SK-N-SH (cell line): Measurements from ENCODE around the gene EXOC6B. TPM values are rescaled to one million over a fixed set of nuclear protein-coding genes. Genes with fewer than 3 reads are reported as not detected.

Experiments used
- CTCF ChIA-PET: fragments of 300-600, 350-600 bp; formaldehyde crosslinking; extraction: SDS; loops from one replicate; lab custom pipeline; 2021; lab: Yijun Ruan, JAX
- POLR2A ChIA-PET: fragments of 350-600 bp; sonication (Branson Sonifier 250); formaldehyde crosslinking; extraction: SDS; loops from one replicate; lab custom pipeline; 2020; ENCODE audit warnings: antibody characterized with exemption, inconsistent platforms; lab: Yijun Ruan, JAX
- DNase-seq: peaks from one replicate; pipeline ENCODE4 v3.0.0; 2012
- H2AFZ ChIP-seq: fragments of 200-600 bp; sonication (generic); 2 replicates; pipeline ENCODE4 v1.8.1; 2016; ENCODE audit warnings: antibody characterized with exemption, mild to moderate bottlenecking, low read depth
- H3F3A ChIP-seq: fragments of 200-600 bp; sonication (generic); replicated peaks from 2 replicates; pipeline ENCODE3; 2016; ENCODE audit warnings: antibody characterized with exemption, mild to moderate bottlenecking; ENCODE audit not compliant: insufficient read depth
- H3K27ac ChIP-seq, 2 experiments: fragments of 200-500 bp in 1 of 2; fragments of 200-600 bp in 1 of 2; sonication (Bioruptor generic) in 1 of 2; sonication (generic), shearing (Covaris generic) in 1 of 2; 2 replicates each; pipeline versions ENCODE4 v1.5.1 to v1.6.1; 2014 to 2016; ENCODE audit warnings: low read depth in 2 of 2, inconsistent platforms in 1 of 2, low read length in 1 of 2, mild to moderate bottlenecking in 1 of 2, mixed read lengths in 1 of 2
- H3K27me3 ChIP-seq: fragments of 200-600 bp; sonication (generic), shearing (Covaris generic); 2 replicates; pipeline ENCODE4 v1.6.1; 2016; ENCODE audit warnings: mixed run types; ENCODE audit not compliant: insufficient read depth
- H3K36me3 ChIP-seq, 2 experiments: fragments of 200-500 bp in 1 of 2; fragments of 200-600 bp in 1 of 2; sonication (Bioruptor generic) in 1 of 2; sonication (generic) in 1 of 2; replicated peaks in 1 of 2; 2 replicates each; pipeline versions ENCODE3 to v1.5.1; 2014 to 2016; ENCODE audit warnings: low read length in 1 of 2, mild to moderate bottlenecking in 1 of 2; ENCODE audit not compliant: insufficient read depth in 2 of 2, control insufficient read depth in 1 of 2
- H3K4me1 ChIP-seq, 2 experiments: fragments of 200-500 bp in 1 of 2; fragments of 200-600 bp in 1 of 2; sonication (Bioruptor generic) in 1 of 2; sonication (generic), shearing (Covaris generic) in 1 of 2; 2 replicates each; pipeline versions ENCODE4 v1.5.1 to v1.6.1; 2014 to 2016; ENCODE audit warnings: low read depth in 1 of 2, low read length in 1 of 2, mixed run types in 1 of 2; ENCODE audit not compliant: insufficient read depth in 2 of 2, control insufficient read depth in 1 of 2
- H3K4me2 ChIP-seq: fragments of 200-600 bp; sonication (generic), shearing (Covaris generic); 2 replicates; pipeline ENCODE4 v1.6.1; 2017; ENCODE audit warnings: mixed run types
- H3K4me3 ChIP-seq, 2 experiments: fragments of 200-500 bp in 1 of 2; fragments of 200-600 bp in 1 of 2; sonication (Bioruptor generic) in 1 of 2; sonication (generic), shearing (Covaris generic) in 1 of 2; 2 replicates each; pipeline versions ENCODE4 v1.5.1 to v1.8.1; 2014 to 2016; ENCODE audit warnings: low read depth in 2 of 2, inconsistent platforms in 1 of 2, low read length in 1 of 2, mild to moderate bottlenecking in 1 of 2, mixed read lengths in 1 of 2, moderate library complexity in 1 of 2
- H3K79me2 ChIP-seq: fragments of 200-600 bp; sonication (generic); 2 replicates; pipeline ENCODE4 v1.8.1; 2017; ENCODE audit warnings: mild to moderate bottlenecking; ENCODE audit not compliant: insufficient read depth
- H3K9ac ChIP-seq: fragments of 200-600 bp; sonication (generic); 2 replicates; pipeline ENCODE4 v1.6.1; 2017; ENCODE audit warnings: mixed run types
- H3K9me2 ChIP-seq: fragments of 200-600 bp; sonication (generic); 2 replicates; pipeline ENCODE4 v1.6.1; 2017; ENCODE audit warnings: mixed run types
- H3K9me3 ChIP-seq: fragments of 200-600 bp; sonication (generic); 2 replicates; pipeline ENCODE4 v1.6.1; 2017; ENCODE audit warnings: mixed run types, mild to moderate bottlenecking, moderate library complexity
- H4K20me1 ChIP-seq: fragments of 200-600 bp; sonication (generic); 2 replicates; pipeline ENCODE4 v1.6.1; 2017; ENCODE audit warnings: mild to moderate bottlenecking, mixed run types; ENCODE audit not compliant: insufficient read depth
- CHD2 ChIP-seq: fragments of 150-350 bp; IDR thresholded peaks from 2 replicates; pipeline ENCODE4 v1.6.1; 2018; ENCODE audit warnings: low read length; ENCODE audit not compliant: partially characterized antibody
- EZH2phosphoT487 ChIP-seq: fragments of 200-600 bp; sonication (generic); IDR thresholded peaks from 2 replicates; pipeline ENCODE4 v1.6.1; 2017; ENCODE audit warnings: low read depth, mixed run types, mild to moderate bottlenecking, antibody characterized with exemption, moderate library complexity, borderline replicate concordance
- FOSL2 ChIP-seq: IDR thresholded peaks from 2 replicates; pipeline ENCODE4 v1.4.0; 2012; ENCODE audit warnings: low read depth, mild to moderate bottlenecking, moderate library complexity, borderline replicate concordance
- MAX ChIP-seq: IDR thresholded peaks from 2 replicates; pipeline ENCODE4 v1.4.0; 2012; ENCODE audit warnings: low read depth
- MEF2A ChIP-seq: IDR thresholded peaks from 2 replicates; pipeline ENCODE4 v1.4.0; 2012; ENCODE audit warnings: low read depth, borderline replicate concordance
- PBX3 ChIP-seq: IDR thresholded peaks from 2 replicates; pipeline ENCODE4; 2012
- POLR2AphosphoS5 ChIP-seq: IDR thresholded peaks from 2 replicates; pipeline ENCODE4 v1.6.1; 2012; ENCODE audit warnings: low read depth, low read length
- RAD21 ChIP-seq: IDR thresholded peaks from 2 replicates; pipeline ENCODE4 v1.6.1; 2012; ENCODE audit warnings: mild to moderate bottlenecking, low read length
- REST ChIP-seq: IDR thresholded peaks from 2 replicates; pipeline ENCODE4 v1.6.1; 2012; ENCODE audit warnings: mild to moderate bottlenecking, low read depth, low read length, moderate library complexity
- RFX5 ChIP-seq: IDR thresholded peaks from 2 replicates; pipeline ENCODE4 v1.6.1; 2012; ENCODE audit warnings: mild to moderate bottlenecking, improper control_type of control experiment, low read length
- RXRA ChIP-seq: IDR thresholded peaks from 2 replicates; pipeline ENCODE4 v1.4.0; 2012; ENCODE audit warnings: low read depth, mild to moderate bottlenecking, borderline replicate concordance
- SIN3A ChIP-seq: IDR thresholded peaks from 2 replicates; pipeline ENCODE4 v1.6.1; 2012; ENCODE audit warnings: low read depth, mild to moderate bottlenecking, low read length, moderate library complexity, borderline replicate concordance
- SMC3 ChIP-seq: IDR thresholded peaks from 2 replicates; pipeline ENCODE4 v1.6.1; 2012; ENCODE audit warnings: low read depth, low read length, improper control_type of control experiment
- TCF12 ChIP-seq: IDR thresholded peaks from 2 replicates; pipeline ENCODE4 v1.4.0; 2012
- TEAD4 ChIP-seq: IDR thresholded peaks from 2 replicates; pipeline ENCODE4 v1.4.0; 2012; ENCODE audit warnings: mild to moderate bottlenecking, borderline replicate concordance; ENCODE audit not compliant: insufficient read depth
- USF1 ChIP-seq: IDR thresholded peaks from 2 replicates; pipeline ENCODE4 v1.4.0; 2012; ENCODE audit warnings: low read depth, borderline replicate concordance
- USF2 ChIP-seq: fragments of 150-350 bp; IDR thresholded peaks from 2 replicates; pipeline ENCODE4 v1.6.1; 2017; ENCODE audit warnings: antibody characterized with exemption, low read length, low read depth, borderline replicate concordance
- YY1 ChIP-seq: IDR thresholded peaks from 2 replicates; pipeline ENCODE4 v1.4.0; 2012; ENCODE audit warnings: low read depth, mild to moderate bottlenecking
- ZBTB33 ChIP-seq: IDR thresholded peaks from 2 replicates; pipeline ENCODE4 v1.4.0; 2012; ENCODE audit warnings: low read depth, borderline replicate concordance
- WGBS: methylation state at CpG from one replicate; pipeline ENCODE4 v1.1.6; 2017; ENCODE audit warnings: low lambda C conversion rate; 5-methylcytosine and 5-hydroxymethylcytosine counted together
- polyA plus RNA-seq, 3 experiments: library from polyadenylated mRNA; depleted of rRNA; stranded (reverse); fragments of >200 nt; gene quantifications; 2 replicates each; pipeline ENCODE4 v1.2.3, GENCODE V29; 2012

The EXOC6B gene
- polyA plus RNA-seq, 1 of the 3 experiments (the other 2 are of a cell fraction), result 7.4 TPM

- Histone ChIP-seq H3K79me2 (no peaks in the 10 kb centered on the region), H3K4me1 (no peaks in the 10 kb centered on the region), H3F3A (no peaks in the 10 kb centered on the region), H3K27ac (no peak overlapping the region), H3K9me3 (no peaks in the 10 kb centered on the region), H2AFZ (no peak overlapping the region), H4K20me1 (no peaks in the 10 kb centered on the region)
- WGBS, result 82% methylated on average over 1 of the region's 1 CpG
- POLR2A ChIA-PET, result no interaction called here
- no peak for TF ChIP-seq RXRA
- TF ChIP-seq POLR2AphosphoS5, result no peak
- no peak for TF ChIP-seq USF1
- TF ChIP-seq, all 33 proteins: peak for 0
- no peaks in the 10 kb centered on the region for H3K36me3 ChIP-seq
- no peak overlapping the region for H3K9ac ChIP-seq
- no peaks in the 10 kb centered on the region for H3K27me3 ChIP-seq
- H3K4me2 ChIP-seq, result no peak overlapping the region
- DNase-seq, result no peak
- CTCF ChIA-PET, result interaction anchor here (0.9 to 1.1 kb wide), 2 partner anchors 13 to 77 kb away, joined by 3 read pairs; no protein-coding TSS in a partner anchor
- no peak overlapping the region for H3K4me3 ChIP-seq
- H3K9me2 ChIP-seq, result no peaks in the 10 kb centered on the region
These were observed 640.6 kb downstream of the EXOC6B start for GRCh38 chr2:72185206-72185605.

- H3K36me3 ChIP-seq, result peaks cover 0 to 8% of the 10 kb centered on the region in 2 experiments
- no peak for DNase-seq
These were observed 642.4 kb downstream of the EXOC6B start for GRCh38 chr2:72183466-72183865.

More at GRCh38 chr2:72183466-72183865, 642.4 kb downstream of the EXOC6B start:
- no peak overlapping the region for H3K4me2 ChIP-seq
- H3K27ac ChIP-seq, result no peak overlapping the region
- CTCF ChIA-PET, result no interaction called here
- H3K4me3 ChIP-seq, result no peak overlapping the region
- no peaks in the 10 kb centered on the region for H3K9me2 ChIP-seq
- H3K9me3 ChIP-seq, result no peaks in the 10 kb centered on the region
- no peaks in the 10 kb centered on the region for H3K27me3 ChIP-seq
- no peaks in the 10 kb centered on the region for H4K20me1 ChIP-seq
- TF ChIP-seq CHD2, result no peak
- no peak for TF ChIP-seq USF2
- no peak for TF ChIP-seq RAD21
- no peak for TF ChIP-seq YY1
- no peak for TF ChIP-seq EZH2phosphoT487
- TF ChIP-seq SMC3, result no peak
- no peak for TF ChIP-seq REST
- no peak for TF ChIP-seq TEAD4
- TF ChIP-seq FOSL2, result no peak
- no peak for TF ChIP-seq SIN3A
- no peak for TF ChIP-seq RXRA
- no peak for TF ChIP-seq PBX3
- no peak for TF ChIP-seq ZBTB33
- TF ChIP-seq MAX, result no peak
- TF ChIP-seq MEF2A, result no peak
- TF ChIP-seq TCF12, result no peak
- TF ChIP-seq RFX5, result no peak
- TF ChIP-seq, all 33 proteins: peak for 0
- Histone ChIP-seq H2AFZ (no peak overlapping the region), H3K4me1 (no peaks in the 10 kb centered on the region), H3K79me2 (no peaks in the 10 kb centered on the region), H3F3A (no peaks in the 10 kb centered on the region), H3K9ac (no peak overlapping the region)
- WGBS, result 85% methylated on average over 2 of the region's 2 CpGs
- POLR2A ChIA-PET, result no interaction called here
